Fibroblast of villous mesenchyme (primary cell): ENCODE data around the gene TAP2. TPM values are rescaled to one million over a fixed set of nuclear protein-coding genes. Genes with fewer than 3 reads are reported as not detected.

ENCODE experiments used
- DNase-seq: peaks from one replicate; pipeline ENCODE4 v3.0.0-alpha.2; 2010; ENCODE audit warnings: low read depth
- H3K4me3 ChIP-seq: 2 replicates; pipeline ENCODE4 v1.5.1; 2011; ENCODE audit warnings: low read depth, mild to moderate bottlenecking, low read length
- total RNA-seq: library from RNA; depleted of rRNA; stranded (reverse); fragments of >200 nt; gene quantifications from 2 replicates; pipeline ENCODE4 v1.2.3, GENCODE V29; 2012
- TF ChIP-seq, protein P1 (sequence below): IDR thresholded peaks from 2 replicates; pipeline ENCODE4 v1.5.1; 2012; ENCODE audit warnings: low read depth, mild to moderate bottlenecking, low read length; ENCODE audit not compliant: insufficient read depth

The TAP2 gene
- total RNA-seq, 1 donor, result 33.7 TPM

DNA sequence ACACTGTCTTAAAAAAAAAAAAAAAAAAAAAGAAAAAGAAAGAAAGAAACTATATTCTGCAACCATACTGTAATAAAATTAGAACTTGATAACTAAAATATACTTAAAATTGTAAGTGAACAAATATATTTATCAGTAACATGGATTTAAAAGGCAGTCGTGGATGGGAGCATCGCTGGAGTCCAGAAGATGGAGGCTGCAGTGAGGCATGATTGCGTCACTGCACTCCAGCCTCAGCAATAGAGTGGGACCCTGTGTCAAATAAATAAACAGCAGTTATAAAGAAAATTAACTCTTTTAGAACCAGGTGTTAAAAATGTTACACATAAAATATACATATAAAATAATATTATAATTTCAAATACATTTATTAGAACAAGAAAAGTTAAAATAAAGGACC lies 24.2 kb upstream of the TAP2 start:
- H3K4me3 ChIP-seq, result no peak overlapping the region
- no peak for DNase-seq
- TF ChIP-seq, protein P1, sequence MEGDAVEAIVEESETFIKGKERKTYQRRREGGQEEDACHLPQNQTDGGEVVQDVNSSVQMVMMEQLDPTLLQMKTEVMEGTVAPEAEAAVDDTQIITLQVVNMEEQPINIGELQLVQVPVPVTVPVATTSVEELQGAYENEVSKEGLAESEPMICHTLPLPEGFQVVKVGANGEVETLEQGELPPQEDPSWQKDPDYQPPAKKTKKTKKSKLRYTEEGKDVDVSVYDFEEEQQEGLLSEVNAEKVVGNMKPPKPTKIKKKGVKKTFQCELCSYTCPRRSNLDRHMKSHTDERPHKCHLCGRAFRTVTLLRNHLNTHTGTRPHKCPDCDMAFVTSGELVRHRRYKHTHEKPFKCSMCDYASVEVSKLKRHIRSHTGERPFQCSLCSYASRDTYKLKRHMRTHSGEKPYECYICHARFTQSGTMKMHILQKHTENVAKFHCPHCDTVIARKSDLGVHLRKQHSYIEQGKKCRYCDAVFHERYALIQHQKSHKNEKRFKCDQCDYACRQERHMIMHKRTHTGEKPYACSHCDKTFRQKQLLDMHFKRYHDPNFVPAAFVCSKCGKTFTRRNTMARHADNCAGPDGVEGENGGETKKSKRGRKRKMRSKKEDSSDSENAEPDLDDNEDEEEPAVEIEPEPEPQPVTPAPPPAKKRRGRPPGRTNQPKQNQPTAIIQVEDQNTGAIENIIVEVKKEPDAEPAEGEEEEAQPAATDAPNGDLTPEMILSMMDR, result no peak

DNA sequence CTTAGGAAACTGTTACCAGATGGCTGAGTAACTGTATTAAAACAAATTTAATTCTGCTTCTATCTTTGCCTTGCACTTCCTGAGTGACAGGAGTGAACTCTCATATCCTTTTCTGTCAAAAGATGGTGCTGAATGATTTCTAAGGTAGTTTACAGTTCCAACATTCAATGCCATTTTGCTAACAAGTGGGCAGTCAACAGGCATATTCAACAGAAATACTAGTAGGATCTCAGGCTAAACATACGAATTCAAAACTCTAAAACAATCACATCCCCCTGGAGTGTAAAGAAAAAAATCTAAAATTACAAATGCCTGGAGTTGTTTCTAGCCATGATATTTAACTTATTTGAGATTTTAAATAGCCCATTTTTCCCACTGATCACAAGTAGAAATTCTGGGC lies 22.1 kb upstream of the TAP2 start:
- no peak overlapping the region for H3K4me3 ChIP-seq
- DNase-seq, result no peak
- TF ChIP-seq, protein P1, result no peak

DNA sequence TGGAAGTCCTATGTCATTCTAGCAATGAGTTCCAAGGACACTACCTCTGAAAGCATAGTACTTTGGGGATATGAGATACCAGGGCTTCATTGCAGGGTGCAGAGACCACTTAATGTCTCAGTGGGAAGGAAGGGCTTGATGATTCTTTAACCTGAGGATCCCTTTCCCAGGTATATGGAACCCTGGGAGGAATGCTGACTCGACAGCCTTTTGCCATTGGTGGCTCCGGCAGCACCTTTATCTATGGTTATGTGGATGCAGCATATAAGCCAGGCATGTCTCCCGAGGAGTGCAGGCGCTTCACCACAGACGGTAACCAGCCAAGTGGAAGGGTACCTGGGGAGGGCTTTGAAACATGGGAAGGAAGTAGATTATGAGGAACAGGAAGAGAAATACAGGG lies 19.7 kb upstream of the TAP2 start:
- H3K4me3 ChIP-seq, result no peak overlapping the region
- TF ChIP-seq, protein P1, result no peak
- no peak for DNase-seq

DNA sequence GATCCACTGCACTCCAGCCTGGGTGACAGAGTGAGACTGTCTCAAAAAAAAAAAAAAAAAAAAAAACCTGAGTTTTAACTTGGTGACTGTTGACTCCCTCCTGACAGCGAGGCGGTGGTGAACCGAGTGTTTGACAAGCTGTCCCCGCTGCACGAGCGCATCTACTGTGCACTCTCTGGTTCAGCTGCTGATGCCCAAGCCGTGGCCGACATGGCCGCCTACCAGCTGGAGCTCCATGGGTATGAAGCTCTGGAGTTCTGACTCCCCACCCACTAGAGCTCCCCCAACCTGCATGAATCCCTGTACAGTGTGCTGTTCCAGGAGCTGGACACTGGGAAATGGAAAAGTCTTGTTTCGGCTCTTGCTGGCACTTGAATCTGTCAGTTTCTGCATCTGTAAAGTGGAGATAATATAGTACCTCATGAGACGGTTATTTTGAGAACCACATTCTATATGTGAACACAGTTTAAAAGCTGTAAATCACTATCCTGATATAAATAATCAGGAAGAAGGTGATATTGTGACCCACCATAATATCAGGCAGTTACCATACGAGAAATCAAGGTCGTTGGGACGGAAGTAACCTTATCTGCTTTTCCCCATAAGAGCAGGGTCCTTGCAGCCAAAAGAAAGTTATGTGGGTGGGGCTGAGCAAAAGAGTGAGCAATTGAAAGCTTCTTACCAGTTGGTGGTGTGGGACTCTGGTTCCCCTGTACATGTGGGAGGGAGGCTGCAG lies 18.8 kb upstream of the TAP2 start:
- no peak overlapping the region for H3K4me3 ChIP-seq
- TF ChIP-seq, protein P1, result no peak
- DNase-seq, result no peak

DNA sequence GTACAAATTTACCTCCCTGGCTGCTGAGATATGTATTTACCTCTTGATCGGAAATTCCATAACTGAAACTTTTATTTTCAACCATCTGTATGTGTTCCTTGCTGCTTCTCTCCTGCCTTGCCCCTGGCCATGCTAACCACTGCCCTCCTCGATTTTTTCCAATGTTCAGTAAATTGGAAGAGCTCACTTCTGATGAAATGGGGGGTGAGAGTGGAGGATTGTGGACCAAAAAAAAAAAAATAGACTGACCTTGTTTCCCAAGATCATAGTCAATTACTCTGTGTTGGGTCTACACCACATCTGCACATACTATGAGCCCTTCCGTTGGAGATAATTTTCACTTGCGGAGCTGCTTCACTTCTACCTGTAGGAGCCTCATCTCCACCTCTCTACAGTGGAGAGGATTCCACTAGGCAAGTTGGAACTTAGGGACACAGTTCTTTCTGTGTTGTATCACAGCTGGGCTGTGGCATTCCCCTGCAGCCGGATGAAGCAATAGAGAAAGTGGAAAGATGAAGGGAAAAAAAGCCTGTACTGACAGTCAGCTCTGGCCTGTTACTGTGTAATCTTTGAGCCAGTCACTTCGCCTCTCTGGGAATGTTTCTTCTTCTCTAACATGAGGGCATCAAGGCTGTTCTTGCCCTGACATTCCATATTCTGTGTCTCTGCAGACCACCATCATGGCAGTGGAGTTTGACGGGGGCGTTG lies 17.1 kb upstream of the TAP2 start:
- no peak for DNase-seq
- TF ChIP-seq, protein P1, result no peak
- no peak overlapping the region for H3K4me3 ChIP-seq

DNA sequence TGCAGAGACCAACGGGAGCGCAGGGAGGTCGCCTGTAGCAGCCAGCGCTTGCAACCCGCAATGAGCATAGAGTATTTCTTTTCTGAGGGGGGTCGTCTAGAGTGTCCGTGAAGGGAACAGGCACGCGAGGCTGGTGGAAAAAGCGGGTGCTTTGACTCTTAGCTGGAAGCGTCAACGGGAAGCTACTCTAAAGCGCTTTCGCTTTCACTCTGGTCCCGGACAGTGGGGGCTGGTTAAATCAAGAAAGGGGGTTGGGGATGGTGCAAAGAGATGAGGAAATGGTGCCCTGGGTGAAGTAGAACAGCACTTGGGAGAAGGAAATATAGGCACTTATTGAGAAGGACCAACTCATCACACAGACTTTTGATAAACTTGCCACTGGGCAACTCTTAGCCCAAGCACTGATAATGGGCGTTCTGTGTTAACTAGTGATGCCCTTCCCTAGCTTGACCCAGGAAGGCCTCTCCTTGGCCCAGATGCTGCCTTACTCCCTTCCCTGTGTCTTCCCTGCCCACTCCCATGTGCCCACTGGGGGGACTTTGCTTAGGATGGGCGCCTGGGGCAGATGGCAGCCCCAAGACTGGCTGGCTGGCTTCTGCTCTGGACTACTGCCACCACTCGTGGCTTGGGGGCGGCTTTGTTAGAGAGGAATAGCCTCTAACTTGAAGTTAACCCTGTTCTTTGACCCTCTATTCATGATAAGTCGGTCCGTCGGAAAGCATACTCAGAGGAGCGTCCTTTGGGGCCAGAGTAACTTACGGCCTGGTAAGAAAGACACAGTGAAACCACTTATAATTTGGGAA lies 16.0 kb upstream of the TAP2 start:
- TF ChIP-seq, protein P1, result no peak
- DNase-seq, result peak; percentile 67
- H3K4me3 ChIP-seq, result peak overlapping the region; percentile 95
